RWPE1 (cell line): ENCODE results near the gene ADGRB2.
A peak's percentile ranks its signal among the peaks of the same experiment; 100 is the strongest.

ENCODE experiments used
- CTCF ChIA-PET: fragments of 350-600 bp; sonication (Branson Sonifier 250); formaldehyde crosslinking; extraction: SDS; loops from one replicate; lab custom pipeline; 2021; lab: Yijun Ruan, JAX
- POLR2A ChIA-PET: fragments of 400-600 bp; formaldehyde crosslinking; extraction: SDS; loops from one replicate; lab custom pipeline; 2020; ENCODE audit warnings: antibody characterized with exemption; ENCODE audit not compliant: low non-redundant PET; lab: Yijun Ruan, JAX
- DNase-seq: peaks from one replicate; pipeline ENCODE4 v3.0.0; 2012; ENCODE audit warnings: low spot score
- H3K27ac ChIP-seq: fragments of 450-650 bp; 2 replicates; pipeline ENCODE4 v1.5.1; 2017
- TF ChIP-seq, protein P1 (sequence below): fragments of 450-650 bp; conservative IDR thresholded peaks from 2 replicates; pipeline ENCODE4 v1.5.1; 2017; ENCODE audit warnings: low read depth, mild to moderate bottlenecking

ADGRB2 gene

DNA sequence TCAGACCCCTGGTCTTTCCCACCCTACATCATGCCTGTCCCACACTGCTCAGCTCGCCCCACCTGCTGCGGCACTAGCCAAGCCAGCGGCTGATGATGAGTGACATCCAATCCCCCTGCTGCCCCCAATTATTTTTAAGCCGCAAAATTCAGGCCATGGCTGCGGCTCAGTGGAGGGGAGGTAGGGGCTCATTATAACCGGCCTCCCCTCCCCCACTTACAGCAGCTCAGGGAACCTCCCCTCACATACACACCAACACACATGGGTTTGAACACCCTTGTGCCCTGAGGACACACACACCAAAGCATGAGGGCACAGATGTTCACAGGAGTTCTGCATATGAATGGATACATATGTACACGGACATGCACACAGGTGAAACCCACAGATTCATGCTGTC is 5.3 kb downstream of the ADGRB2 start:
- TF ChIP-seq, protein P1, sequence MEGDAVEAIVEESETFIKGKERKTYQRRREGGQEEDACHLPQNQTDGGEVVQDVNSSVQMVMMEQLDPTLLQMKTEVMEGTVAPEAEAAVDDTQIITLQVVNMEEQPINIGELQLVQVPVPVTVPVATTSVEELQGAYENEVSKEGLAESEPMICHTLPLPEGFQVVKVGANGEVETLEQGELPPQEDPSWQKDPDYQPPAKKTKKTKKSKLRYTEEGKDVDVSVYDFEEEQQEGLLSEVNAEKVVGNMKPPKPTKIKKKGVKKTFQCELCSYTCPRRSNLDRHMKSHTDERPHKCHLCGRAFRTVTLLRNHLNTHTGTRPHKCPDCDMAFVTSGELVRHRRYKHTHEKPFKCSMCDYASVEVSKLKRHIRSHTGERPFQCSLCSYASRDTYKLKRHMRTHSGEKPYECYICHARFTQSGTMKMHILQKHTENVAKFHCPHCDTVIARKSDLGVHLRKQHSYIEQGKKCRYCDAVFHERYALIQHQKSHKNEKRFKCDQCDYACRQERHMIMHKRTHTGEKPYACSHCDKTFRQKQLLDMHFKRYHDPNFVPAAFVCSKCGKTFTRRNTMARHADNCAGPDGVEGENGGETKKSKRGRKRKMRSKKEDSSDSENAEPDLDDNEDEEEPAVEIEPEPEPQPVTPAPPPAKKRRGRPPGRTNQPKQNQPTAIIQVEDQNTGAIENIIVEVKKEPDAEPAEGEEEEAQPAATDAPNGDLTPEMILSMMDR = no peak
- POLR2A ChIA-PET = no interaction called here
- no peak for DNase-seq
- CTCF ChIA-PET = interaction anchor here (0.6 to 1.3 kb wide), 3 partner anchors 13 to 976 kb away, joined by 3 to 5 read pairs (median 3); no protein-coding TSS in a partner anchor
- peak overlapping the region; percentile 44 for H3K27ac ChIP-seq

- TF ChIP-seq, protein P1 = no peak
- POLR2A ChIA-PET = no interaction called here
- H3K27ac ChIP-seq = peak overlapping the region; percentile 44
- CTCF ChIA-PET = interaction anchor here (0.6 to 1.1 kb wide), 3 partner anchors 12 to 265 kb away, joined by 3 to 6 read pairs (median 5); no protein-coding TSS in a partner anchor
- DNase-seq = no peak
These were observed 6.2 kb downstream of the ADGRB2 start for GRCh38 chr1:31757989-31758388.

DNA sequence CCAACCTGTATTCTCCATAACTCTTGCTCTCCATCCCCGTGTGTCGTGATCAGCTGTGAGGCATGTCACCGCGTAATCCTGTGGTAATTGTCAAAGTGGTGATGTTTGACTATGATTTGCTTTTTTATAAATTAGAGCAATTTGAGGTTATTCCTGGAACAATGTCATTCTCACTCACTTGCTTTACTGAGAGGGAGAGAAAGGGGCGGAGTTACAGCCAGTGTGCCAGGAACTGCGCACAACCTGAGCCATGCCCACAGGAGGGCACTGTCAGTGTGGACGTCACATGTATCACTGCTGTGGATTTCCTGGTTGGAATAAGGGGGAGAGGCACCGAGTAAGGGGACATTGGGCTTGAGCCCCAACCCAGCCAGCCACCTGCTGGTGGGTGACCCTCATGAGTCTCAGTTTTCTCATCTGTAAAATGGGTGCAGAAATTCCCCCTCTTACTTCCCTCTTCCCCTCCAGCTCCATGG is 6.9 kb downstream of the ADGRB2 start:
- ChIA-PET CTCF (interaction anchor here (0.6 to 0.7 kb wide), 3 partner anchors 26 to 93 kb away, joined by 3 to 6 read pairs (median 3); no protein-coding TSS in a partner anchor), POLR2A (no interaction called here)
- TF ChIP-seq, protein P1 = no peak
- H3K27ac ChIP-seq = no peak overlapping the region
- DNase-seq = no peak

- DNase-seq = no peak
These were observed 7.6 kb downstream of the ADGRB2 start for GRCh38 chr1:31756578-31756977.

DNA sequence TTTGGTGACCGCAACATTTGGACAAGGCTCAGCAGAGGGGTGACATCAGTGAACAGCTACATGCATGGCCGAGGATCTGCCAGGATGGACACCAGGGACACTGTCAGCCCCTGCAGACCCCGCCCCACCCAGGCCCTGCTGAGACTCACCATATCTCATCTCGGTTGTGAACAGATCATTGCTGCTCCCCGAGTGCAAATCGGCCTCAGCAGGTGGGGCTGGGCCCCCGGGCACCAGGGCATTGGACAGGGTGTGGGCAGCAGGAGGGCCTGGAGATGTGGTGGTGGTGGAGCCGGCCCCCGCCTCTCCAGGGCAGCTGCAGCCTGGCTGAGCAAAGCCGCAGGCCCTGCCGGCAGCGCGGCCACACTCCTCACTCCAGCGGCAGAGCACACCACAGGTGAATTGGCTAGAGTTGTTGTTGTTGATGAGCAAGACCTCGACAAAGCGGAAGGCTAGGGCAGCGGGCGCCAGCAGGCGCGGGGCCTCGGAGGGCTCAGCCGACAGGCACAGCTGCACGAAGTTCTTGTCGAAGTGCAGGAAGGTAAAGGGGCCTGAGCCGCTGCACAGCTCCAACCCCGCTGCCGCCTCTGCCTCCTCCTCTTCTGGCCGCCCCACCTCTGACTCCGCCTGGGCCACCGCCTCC is 8.2 kb downstream of the ADGRB2 start:
- CTCF ChIA-PET = no interaction called here
- TF ChIP-seq, protein P1 = no peak
- peak overlapping the region; percentile 77 for H3K27ac ChIP-seq
- POLR2A ChIA-PET = no interaction called here
- DNase-seq = no peak

More at GRCh38 chr1:31756578-31756977, 7.6 kb downstream of the ADGRB2 start:
- H3K27ac ChIP-seq = peak overlapping the region; percentile 77; the same call in 1 of the 2 replicates
- TF ChIP-seq, protein P1 = no peak
- CTCF ChIA-PET = interaction anchor here (0.6 kb wide), 1 partner anchor 26 kb away, joined by 3 read pairs; no protein-coding TSS in a partner anchor
- POLR2A ChIA-PET = no interaction called here

GRCh38 chr1:31755197-31755611 is 8.9 kb downstream of the ADGRB2 start:
- H3K27ac ChIP-seq = peak overlapping the region; percentile 77
- DNase-seq = peak; percentile 78
- TF ChIP-seq, protein P1 = no peak
- POLR2A ChIA-PET = no interaction called here
- CTCF ChIA-PET = interaction anchor here (0.6 to 0.7 kb wide), 2 partner anchors 34 to 311 kb away, joined by 3 to 4 read pairs; no protein-coding TSS in a partner anchor
